HEK293 (cell line): ENCODE measurements around the gene ZNF280A.

Experiments
- GLIS2 ChIP-seq: fragments of 450-650 bp; formaldehyde crosslinking; IDR thresholded peaks from 2 replicates; pipeline ENCODE4 v1.5.1; 2016; ENCODE audit warnings: missing biosample characterization, missing genetic modification characterization
- HOXC10 ChIP-seq: sonication (generic); formaldehyde crosslinking; IDR thresholded peaks from 2 replicates; pipeline ENCODE4 v1.8.1; 2023; ENCODE audit warnings: mild to moderate bottlenecking, missing genetic modification reagents
- ZBTB7A ChIP-seq: fragments of 450-650 bp; formaldehyde crosslinking; IDR thresholded peaks from 2 replicates; pipeline ENCODE4 v1.5.1; 2016; ENCODE audit warnings: low read depth, missing biosample characterization, missing genetic modification characterization
- ZFP37 ChIP-seq: fragments of 450-650 bp; formaldehyde crosslinking; IDR thresholded peaks from 2 replicates; pipeline ENCODE4 v1.5.1; 2016; ENCODE audit warnings: missing biosample characterization, missing genetic modification characterization
- ZIC2 ChIP-seq: fragments of 450-650 bp; formaldehyde crosslinking; IDR thresholded peaks from 2 replicates; pipeline ENCODE4 v1.5.1; 2016; ENCODE audit warnings: missing biosample characterization, missing genetic modification characterization
- ZNF121 ChIP-seq: fragments of 450-650 bp; formaldehyde crosslinking; IDR thresholded peaks from 2 replicates; pipeline ENCODE4 v1.5.1; 2016; ENCODE audit warnings: missing biosample characterization, missing genetic modification characterization
- ZNF140 ChIP-seq: fragments of 450-650 bp; formaldehyde crosslinking; IDR thresholded peaks from 2 replicates; pipeline ENCODE4 v1.5.1; 2016; ENCODE audit warnings: missing biosample characterization, missing genetic modification characterization
- ZNF2 ChIP-seq: fragments of 450-650 bp; formaldehyde crosslinking; IDR thresholded peaks from 2 replicates; pipeline ENCODE4 v1.5.1; 2016; ENCODE audit warnings: missing biosample characterization, missing genetic modification characterization
- ZNF239 ChIP-seq: fragments of 450-650 bp; formaldehyde crosslinking; IDR thresholded peaks from 2 replicates; pipeline ENCODE4 v1.5.1; 2016; ENCODE audit warnings: missing biosample characterization, missing genetic modification characterization
- ZNF354C ChIP-seq: fragments of 450-650 bp; formaldehyde crosslinking; IDR thresholded peaks from 2 replicates; pipeline ENCODE4 v1.5.1; 2016; ENCODE audit warnings: missing biosample characterization, missing genetic modification characterization, low read depth, borderline replicate concordance
- ZNF37A ChIP-seq: fragments of 450-650 bp; IDR thresholded peaks from 2 replicates; pipeline ENCODE4 v1.5.1; 2018; ENCODE audit warnings: missing biosample characterization, missing genetic modification characterization
- ZNF48 ChIP-seq: fragments of 450-650 bp; formaldehyde crosslinking; IDR thresholded peaks from 2 replicates; pipeline ENCODE4 v1.5.1; 2016; ENCODE audit warnings: missing biosample characterization, missing genetic modification characterization
- ZNF530 ChIP-seq: fragments of 450-650 bp; formaldehyde crosslinking; IDR thresholded peaks from 2 replicates; pipeline ENCODE4 v1.5.1; 2016; ENCODE audit warnings: low read depth, missing biosample characterization, missing genetic modification characterization
- ZNF548 ChIP-seq: fragments of 450-650 bp; formaldehyde crosslinking; IDR thresholded peaks from 2 replicates; pipeline ENCODE4 v1.5.1; 2016; ENCODE audit warnings: missing biosample characterization, missing genetic modification characterization
- ZNF610 ChIP-seq: fragments of 450-650 bp; formaldehyde crosslinking; IDR thresholded peaks from 2 replicates; pipeline ENCODE4 v1.5.1; 2016; ENCODE audit warnings: missing biosample characterization, missing genetic modification characterization, borderline replicate concordance
- ZNF626 ChIP-seq: fragments of 450-650 bp; sonication (Bioruptor Pico); formaldehyde crosslinking; IDR thresholded peaks from 2 replicates; pipeline ENCODE4 v1.5.1; 2018; ENCODE audit warnings: missing biosample characterization, missing genetic modification characterization, inconsistent platforms
- ZNF747 ChIP-seq: fragments of 450-650 bp; formaldehyde crosslinking; IDR thresholded peaks from 2 replicates; pipeline ENCODE4 v1.5.1; 2016; ENCODE audit warnings: missing biosample characterization, missing genetic modification characterization
- ZNF776 ChIP-seq: fragments of 450-650 bp; formaldehyde crosslinking; IDR thresholded peaks from 2 replicates; pipeline ENCODE4 v1.5.0; 2017; ENCODE audit warnings: missing biosample characterization, missing genetic modification characterization, borderline replicate concordance
- ZNF837 ChIP-seq: fragments of 450-650 bp; formaldehyde crosslinking; IDR thresholded peaks from 2 replicates; pipeline ENCODE4 v1.5.1; 2016; ENCODE audit warnings: missing biosample characterization, missing genetic modification characterization
- ZSCAN16 ChIP-seq: fragments of 450-650 bp; formaldehyde crosslinking; IDR thresholded peaks from 2 replicates; pipeline ENCODE4 v1.5.1; 2016; ENCODE audit warnings: missing biosample characterization, missing genetic modification characterization
- ZXDB ChIP-seq: fragments of 450-650 bp; formaldehyde crosslinking; IDR thresholded peaks from 2 replicates; pipeline ENCODE4 v1.5.1; 2016; ENCODE audit warnings: missing biosample characterization, missing genetic modification characterization
- TF ChIP-seq, protein P1 (sequence below): fragments of 450-650 bp; formaldehyde crosslinking; IDR thresholded peaks from 2 replicates; pipeline ENCODE4 v1.5.1; 2016; ENCODE audit warnings: missing biosample characterization, missing genetic modification characterization
- TF ChIP-seq, protein P2 (sequence below): fragments of 450-650 bp; formaldehyde crosslinking; IDR thresholded peaks from 2 replicates; pipeline ENCODE4 v1.5.1; 2016; ENCODE audit warnings: missing biosample characterization, missing genetic modification characterization
- TF ChIP-seq, protein P3 (sequence below): fragments of 450-650 bp; formaldehyde crosslinking; IDR thresholded peaks from 2 replicates; pipeline ENCODE4 v1.5.1; 2016; ENCODE audit warnings: missing biosample characterization, missing genetic modification characterization
- TF ChIP-seq, protein P4 (sequence below): fragments of 450-650 bp; formaldehyde crosslinking; IDR thresholded peaks from 2 replicates; pipeline ENCODE4 v1.5.1; 2017; ENCODE audit warnings: missing biosample characterization, missing genetic modification characterization
- TF ChIP-seq, protein P5 (sequence below): fragments of 450-650 bp; formaldehyde crosslinking; IDR thresholded peaks from 2 replicates; pipeline ENCODE4 v1.5.1; 2017; ENCODE audit warnings: missing biosample characterization, missing genetic modification characterization
- TF ChIP-seq, protein P6 (sequence below): fragments of 450-650 bp; formaldehyde crosslinking; IDR thresholded peaks from 2 replicates; pipeline ENCODE4 v1.5.0; 2017; ENCODE audit warnings: missing biosample characterization, missing genetic modification characterization, borderline replicate concordance
- TF ChIP-seq, protein P7 (sequence below): fragments of 450-650 bp; formaldehyde crosslinking; IDR thresholded peaks from 2 replicates; pipeline ENCODE4 v1.5.1; 2016; ENCODE audit warnings: missing biosample characterization, missing genetic modification characterization

Gene ZNF280A

DNA sequence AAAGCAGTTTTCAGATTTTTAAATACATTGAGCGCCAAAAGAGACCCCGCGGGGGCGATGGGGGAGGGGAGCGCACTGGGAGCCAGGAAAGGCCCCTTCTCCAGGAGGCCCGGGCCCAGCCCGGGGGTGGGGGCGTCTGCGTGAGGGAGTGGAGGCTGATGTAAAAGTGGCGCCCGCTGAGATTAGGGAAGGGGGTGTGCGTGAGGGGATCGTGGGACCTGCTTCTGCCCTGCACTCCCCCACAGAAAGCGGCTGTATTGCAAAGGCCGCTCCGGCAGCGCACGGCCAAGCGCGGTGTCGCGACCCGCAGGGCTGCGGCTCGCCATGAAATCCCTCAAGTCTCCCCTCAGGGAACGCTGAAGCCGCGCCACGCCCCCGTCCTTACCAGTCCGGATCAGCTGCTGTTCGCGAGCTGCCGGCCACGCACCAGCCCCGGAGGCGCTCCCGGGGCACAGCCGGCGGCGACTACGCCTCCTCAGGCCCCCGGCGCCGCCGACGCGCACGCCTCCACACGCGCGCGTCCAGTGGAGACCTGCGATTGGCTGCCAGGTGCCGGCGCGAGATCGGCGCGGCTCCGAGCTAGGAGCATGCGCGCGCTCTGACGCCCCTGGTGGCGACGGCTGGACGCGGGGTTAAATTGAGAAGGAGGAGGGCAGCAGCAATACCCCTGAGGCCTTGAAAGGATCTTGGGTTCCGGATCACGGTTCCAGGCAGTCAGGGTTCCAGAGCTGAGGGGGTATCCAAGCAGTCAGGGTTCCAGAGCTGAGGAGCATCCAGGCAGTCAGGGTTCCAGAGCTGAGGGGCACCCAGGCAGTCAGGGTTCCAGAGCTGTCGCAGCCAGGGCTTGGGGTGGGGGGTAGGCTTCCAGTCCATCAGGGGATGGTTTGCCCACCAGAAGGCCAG lies 11.5 kb downstream of the ZNF280A start, which contains the start of gene ZNF280B (continued):
- TF ChIP-seq, protein P1, sequence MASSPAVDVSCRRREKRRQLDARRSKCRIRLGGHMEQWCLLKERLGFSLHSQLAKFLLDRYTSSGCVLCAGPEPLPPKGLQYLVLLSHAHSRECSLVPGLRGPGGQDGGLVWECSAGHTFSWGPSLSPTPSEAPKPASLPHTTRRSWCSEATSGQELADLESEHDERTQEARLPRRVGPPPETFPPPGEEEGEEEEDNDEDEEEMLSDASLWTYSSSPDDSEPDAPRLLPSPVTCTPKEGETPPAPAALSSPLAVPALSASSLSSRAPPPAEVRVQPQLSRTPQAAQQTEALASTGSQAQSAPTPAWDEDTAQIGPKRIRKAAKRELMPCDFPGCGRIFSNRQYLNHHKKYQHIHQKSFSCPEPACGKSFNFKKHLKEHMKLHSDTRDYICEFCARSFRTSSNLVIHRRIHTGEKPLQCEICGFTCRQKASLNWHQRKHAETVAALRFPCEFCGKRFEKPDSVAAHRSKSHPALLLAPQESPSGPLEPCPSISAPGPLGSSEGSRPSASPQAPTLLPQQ = no peak
- no peak for TF ChIP-seq ZNF548 (tag by site-specific recombination)
- TF ChIP-seq, protein P2, sequence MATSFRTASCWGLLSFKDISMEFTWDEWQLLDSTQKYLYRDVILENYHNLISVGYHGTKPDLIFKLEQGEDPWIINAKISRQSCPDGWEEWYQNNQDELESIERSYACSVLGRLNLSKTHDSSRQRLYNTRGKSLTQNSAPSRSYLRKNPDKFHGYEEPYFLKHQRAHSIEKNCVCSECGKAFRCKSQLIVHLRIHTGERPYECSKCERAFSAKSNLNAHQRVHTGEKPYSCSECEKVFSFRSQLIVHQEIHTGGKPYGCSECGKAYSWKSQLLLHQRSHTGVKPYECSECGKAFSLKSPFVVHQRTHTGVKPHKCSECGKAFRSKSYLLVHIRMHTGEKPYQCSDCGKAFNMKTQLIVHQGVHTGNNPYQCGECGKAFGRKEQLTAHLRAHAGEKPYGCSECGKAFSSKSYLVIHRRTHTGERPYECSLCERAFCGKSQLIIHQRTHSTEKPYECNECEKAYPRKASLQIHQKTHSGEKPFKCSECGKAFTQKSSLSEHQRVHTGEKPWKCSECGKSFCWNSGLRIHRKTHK (tag by site-specific recombination) = no peak
- TF ChIP-seq ZNF354C (tag by site-specific recombination) = no peak
- TF ChIP-seq, protein P3, sequence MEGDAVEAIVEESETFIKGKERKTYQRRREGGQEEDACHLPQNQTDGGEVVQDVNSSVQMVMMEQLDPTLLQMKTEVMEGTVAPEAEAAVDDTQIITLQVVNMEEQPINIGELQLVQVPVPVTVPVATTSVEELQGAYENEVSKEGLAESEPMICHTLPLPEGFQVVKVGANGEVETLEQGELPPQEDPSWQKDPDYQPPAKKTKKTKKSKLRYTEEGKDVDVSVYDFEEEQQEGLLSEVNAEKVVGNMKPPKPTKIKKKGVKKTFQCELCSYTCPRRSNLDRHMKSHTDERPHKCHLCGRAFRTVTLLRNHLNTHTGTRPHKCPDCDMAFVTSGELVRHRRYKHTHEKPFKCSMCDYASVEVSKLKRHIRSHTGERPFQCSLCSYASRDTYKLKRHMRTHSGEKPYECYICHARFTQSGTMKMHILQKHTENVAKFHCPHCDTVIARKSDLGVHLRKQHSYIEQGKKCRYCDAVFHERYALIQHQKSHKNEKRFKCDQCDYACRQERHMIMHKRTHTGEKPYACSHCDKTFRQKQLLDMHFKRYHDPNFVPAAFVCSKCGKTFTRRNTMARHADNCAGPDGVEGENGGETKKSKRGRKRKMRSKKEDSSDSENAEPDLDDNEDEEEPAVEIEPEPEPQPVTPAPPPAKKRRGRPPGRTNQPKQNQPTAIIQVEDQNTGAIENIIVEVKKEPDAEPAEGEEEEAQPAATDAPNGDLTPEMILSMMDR = peak; percentile 96
- no peak for TF ChIP-seq ZNF747 (tag by site-specific recombination)
- TF ChIP-seq ZNF140 (tag by site-specific recombination) = no peak
- no peak for TF ChIP-seq ZNF48
- no peak for TF ChIP-seq GLIS2 (tag by site-specific recombination)
- no peak for TF ChIP-seq HOXC10 (CRISPR knock-in tag)
- TF ChIP-seq, protein P4, sequence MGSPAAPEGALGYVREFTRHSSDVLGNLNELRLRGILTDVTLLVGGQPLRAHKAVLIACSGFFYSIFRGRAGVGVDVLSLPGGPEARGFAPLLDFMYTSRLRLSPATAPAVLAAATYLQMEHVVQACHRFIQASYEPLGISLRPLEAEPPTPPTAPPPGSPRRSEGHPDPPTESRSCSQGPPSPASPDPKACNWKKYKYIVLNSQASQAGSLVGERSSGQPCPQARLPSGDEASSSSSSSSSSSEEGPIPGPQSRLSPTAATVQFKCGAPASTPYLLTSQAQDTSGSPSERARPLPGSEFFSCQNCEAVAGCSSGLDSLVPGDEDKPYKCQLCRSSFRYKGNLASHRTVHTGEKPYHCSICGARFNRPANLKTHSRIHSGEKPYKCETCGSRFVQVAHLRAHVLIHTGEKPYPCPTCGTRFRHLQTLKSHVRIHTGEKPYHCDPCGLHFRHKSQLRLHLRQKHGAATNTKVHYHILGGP (tag by site-specific recombination) = no peak
- no peak for TF ChIP-seq ZNF610
- TF ChIP-seq ZNF121 (tag by site-specific recombination) = no peak
- TF ChIP-seq ZNF837 (tag by site-specific recombination) = no peak
- TF ChIP-seq ZBTB7A (tag by site-specific recombination) = no peak
- TF ChIP-seq ZNF2 = no peak
- no peak for TF ChIP-seq ZNF239 (tag by site-specific recombination)
- no peak for TF ChIP-seq ZNF530 (tag by site-specific recombination)
- TF ChIP-seq ZIC2 (tag by site-specific recombination) = peak; percentile 28
- TF ChIP-seq, protein P5, sequence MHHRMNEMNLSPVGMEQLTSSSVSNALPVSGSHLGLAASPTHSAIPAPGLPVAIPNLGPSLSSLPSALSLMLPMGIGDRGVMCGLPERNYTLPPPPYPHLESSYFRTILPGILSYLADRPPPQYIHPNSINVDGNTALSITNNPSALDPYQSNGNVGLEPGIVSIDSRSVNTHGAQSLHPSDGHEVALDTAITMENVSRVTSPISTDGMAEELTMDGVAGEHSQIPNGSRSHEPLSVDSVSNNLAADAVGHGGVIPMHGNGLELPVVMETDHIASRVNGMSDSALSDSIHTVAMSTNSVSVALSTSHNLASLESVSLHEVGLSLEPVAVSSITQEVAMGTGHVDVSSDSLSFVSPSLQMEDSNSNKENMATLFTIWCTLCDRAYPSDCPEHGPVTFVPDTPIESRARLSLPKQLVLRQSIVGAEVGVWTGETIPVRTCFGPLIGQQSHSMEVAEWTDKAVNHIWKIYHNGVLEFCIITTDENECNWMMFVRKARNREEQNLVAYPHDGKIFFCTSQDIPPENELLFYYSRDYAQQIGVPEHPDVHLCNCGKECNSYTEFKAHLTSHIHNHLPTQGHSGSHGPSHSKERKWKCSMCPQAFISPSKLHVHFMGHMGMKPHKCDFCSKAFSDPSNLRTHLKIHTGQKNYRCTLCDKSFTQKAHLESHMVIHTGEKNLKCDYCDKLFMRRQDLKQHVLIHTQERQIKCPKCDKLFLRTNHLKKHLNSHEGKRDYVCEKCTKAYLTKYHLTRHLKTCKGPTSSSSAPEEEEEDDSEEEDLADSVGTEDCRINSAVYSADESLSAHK (tag by site-specific recombination) = 0 out of 2 replicates have a peak, but pooled peaks have one; percentile 24
- TF ChIP-seq ZSCAN16 (tag by site-specific recombination) = no peak
- TF ChIP-seq, protein P6, sequence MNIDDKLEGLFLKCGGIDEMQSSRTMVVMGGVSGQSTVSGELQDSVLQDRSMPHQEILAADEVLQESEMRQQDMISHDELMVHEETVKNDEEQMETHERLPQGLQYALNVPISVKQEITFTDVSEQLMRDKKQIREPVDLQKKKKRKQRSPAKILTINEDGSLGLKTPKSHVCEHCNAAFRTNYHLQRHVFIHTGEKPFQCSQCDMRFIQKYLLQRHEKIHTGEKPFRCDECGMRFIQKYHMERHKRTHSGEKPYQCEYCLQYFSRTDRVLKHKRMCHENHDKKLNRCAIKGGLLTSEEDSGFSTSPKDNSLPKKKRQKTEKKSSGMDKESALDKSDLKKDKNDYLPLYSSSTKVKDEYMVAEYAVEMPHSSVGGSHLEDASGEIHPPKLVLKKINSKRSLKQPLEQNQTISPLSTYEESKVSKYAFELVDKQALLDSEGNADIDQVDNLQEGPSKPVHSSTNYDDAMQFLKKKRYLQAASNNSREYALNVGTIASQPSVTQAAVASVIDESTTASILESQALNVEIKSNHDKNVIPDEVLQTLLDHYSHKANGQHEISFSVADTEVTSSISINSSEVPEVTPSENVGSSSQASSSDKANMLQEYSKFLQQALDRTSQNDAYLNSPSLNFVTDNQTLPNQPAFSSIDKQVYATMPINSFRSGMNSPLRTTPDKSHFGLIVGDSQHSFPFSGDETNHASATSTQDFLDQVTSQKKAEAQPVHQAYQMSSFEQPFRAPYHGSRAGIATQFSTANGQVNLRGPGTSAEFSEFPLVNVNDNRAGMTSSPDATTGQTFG = no peak
- TF ChIP-seq ZNF626 (tag by site-specific recombination) = no peak
- peak; percentile 52; the same call in 1 of the 2 replicates for TF ChIP-seq ZXDB (tag by site-specific recombination)
- TF ChIP-seq ZNF776 = no peak
- TF ChIP-seq ZNF37A (tag by site-specific recombination) = no peak
- TF ChIP-seq, protein P7, sequence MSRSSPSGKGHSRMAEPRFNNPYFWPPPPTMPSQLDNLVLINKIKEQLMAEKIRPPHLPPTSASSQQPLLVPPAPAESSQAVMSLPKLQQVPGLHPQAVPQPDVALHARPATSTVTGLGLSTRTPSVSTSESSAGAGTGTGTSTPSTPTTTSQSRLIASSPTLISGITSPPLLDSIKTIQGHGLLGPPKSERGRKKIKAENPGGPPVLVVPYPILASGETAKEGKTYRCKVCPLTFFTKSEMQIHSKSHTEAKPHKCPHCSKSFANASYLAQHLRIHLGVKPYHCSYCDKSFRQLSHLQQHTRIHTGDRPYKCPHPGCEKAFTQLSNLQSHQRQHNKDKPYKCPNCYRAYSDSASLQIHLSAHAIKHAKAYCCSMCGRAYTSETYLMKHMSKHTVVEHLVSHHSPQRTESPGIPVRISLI (tag by site-specific recombination) = no peak
- TF ChIP-seq ZFP37 = no peak
